Fibroblast of pulmonary artery (primary cell): Measurements from ENCODE around the gene TRIM56.
"Not testable (repeated sequence)": the region's sequence is repeated elsewhere in the genome, so short reads cannot be mapped to it uniquely, and the experiment has no call there.

ENCODE experiments used
- DNase-seq: peaks from one replicate; pipeline ENCODE4 v3.0.0-alpha.2; 2010; ENCODE audit warnings: low read depth
- H3K4me3 ChIP-seq: replicated peaks from 2 replicates; pipeline ENCODE4 v1.5.1; 2011; ENCODE audit warnings: low read depth, mild to moderate bottlenecking, control low read depth, low read length, moderate library complexity
- CTCF ChIP-seq: IDR thresholded peaks from 2 replicates; pipeline ENCODE4 v1.5.1; 2011; ENCODE audit warnings: mild to moderate bottlenecking, control low read depth, low read length, inconsistent platforms; ENCODE audit errors: missing control alignments

TRIM56 gene

DNA sequence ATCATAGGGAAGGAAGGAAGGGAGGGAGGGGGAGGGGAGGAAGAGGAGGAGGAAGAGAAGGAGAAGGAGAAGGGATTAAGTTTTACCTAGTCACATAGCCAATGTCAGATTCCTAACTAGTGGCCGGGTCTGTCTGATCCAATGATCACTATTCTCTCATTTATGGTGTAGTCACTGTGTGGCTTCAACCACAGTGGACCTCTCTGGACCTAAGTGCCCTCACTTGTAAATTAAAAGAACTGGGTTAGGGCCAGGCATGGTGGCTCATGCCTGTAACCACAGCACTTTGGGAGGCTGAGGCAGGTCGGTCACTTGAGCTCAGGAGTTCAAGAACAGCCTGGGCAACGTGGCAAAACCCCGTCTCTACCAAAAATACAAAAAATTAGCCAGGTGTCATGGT is 35.0 kb downstream of the TRIM56 start:
- no peak for DNase-seq
- TF ChIP-seq CTCF: no peak
- no peak overlapping the region for H3K4me3 ChIP-seq

DNA sequence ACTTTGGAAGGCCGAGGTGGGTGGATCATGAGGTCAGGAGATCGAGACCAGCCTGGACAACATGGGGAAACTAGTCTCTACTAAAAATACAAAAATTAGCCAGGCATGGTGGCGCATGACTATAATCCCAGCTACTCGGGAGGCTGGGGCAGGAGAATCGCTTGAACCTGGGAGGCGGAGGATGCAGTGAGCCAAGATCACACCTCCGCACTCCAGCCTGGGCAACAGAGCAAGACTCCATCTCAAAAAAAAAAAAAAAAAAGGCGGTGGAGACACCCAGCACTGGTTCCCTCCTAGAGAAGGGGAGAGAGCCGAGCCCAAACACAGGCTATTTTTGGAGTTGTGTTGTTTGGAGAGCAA is 36.3 kb downstream of the TRIM56 start:
- not testable (repeated sequence) for H3K4me3 ChIP-seq, DNase-seq

- peak; percentile 99 for DNase-seq
- no peak for TF ChIP-seq CTCF
- peak overlapping the region; percentile 36 for H3K4me3 ChIP-seq
Observed at GRCh38 chr7:101121991-101122932, 37.0 kb downstream of the TRIM56 start.

- DNase-seq: no peak
- peak overlapping the region; percentile 36 for H3K4me3 ChIP-seq
- no peak for TF ChIP-seq CTCF
Observed at GRCh38 chr7:101122933-101123702, 37.8 kb downstream of the TRIM56 start.

DNA sequence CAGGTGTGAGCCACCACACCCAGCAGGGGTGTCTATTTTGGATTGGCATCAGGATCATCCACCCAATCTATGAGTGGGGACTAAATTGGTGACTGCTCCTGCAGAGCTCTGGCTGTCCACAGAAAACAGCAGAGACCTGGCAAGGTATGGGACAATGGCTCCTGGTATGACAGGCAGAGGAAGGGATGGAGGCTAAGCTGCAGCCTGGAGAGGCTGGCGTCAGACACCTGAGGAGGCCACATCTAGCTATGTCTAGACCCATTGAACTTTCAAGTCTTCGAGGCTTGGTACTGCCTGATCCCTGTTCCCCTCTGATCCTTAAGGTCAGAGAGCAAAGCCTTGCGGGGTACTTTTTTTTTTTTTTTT is 38.4 kb downstream of the TRIM56 start:
- TF ChIP-seq CTCF: no peak
- no peak for DNase-seq
- H3K4me3 ChIP-seq: no peak overlapping the region

GRCh38 chr7:101124376-101125056 is 39.2 kb downstream of the TRIM56 start:
- peak; percentile 92 for DNase-seq
- H3K4me3 ChIP-seq: no peak overlapping the region
- TF ChIP-seq CTCF: no peak

DNA sequence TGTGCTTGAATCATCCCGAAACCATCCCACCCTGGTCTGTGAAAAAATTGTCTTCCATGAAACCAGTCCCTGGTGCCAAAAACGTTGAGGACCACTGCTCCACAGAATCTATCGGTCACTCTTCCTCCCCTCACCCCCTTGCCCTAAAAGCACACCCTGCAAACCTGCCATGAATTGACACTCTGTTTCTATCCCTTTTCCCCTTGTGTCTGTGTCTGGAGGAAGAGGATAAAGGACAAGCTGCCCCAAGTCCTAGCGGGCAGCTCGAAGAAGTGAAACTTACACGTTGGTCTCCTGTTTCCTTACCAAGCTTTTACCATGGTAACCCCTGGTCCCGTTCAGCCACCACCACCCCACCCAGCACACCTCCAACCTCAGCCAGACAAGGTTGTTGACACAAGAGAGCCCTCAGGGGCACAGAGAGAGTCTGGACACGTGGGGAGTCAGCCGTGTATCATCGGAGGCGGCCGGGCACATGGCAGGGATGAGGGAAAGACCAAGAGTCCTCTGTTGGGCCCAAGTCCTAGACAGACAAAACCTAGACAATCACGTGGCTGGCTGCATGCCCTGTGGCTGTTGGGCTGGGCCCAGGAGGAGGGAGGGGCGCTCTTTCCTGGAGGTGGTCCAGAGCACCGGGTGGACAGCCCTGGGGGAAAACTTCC is 40.8 kb downstream of the TRIM56 start:
- DNase-seq: peak; percentile 94
- peak; percentile 9 for TF ChIP-seq CTCF
- peak overlapping the region; percentile 94 for H3K4me3 ChIP-seq
